HepG2 (cell line): ENCODE results near the gene VSNL1. TPM values are rescaled to one million over a fixed set of nuclear protein-coding genes. Genes with fewer than 3 reads are reported as not detected.

Experiments used
- BHLHE40 ChIP-seq: IDR thresholded peaks from 2 replicates; pipeline ENCODE4 v1.6.1; 2011; ENCODE audit warnings: low read length, improper control_type of control experiment
- EHMT2 ChIP-seq: fragments of 200-600 bp; sonication (generic); IDR thresholded peaks from 2 replicates; pipeline ENCODE4 v1.7.0; 2017; ENCODE audit warnings: antibody characterized with exemption, low read depth, low read length, borderline replicate concordance
- ERF ChIP-seq: IDR thresholded peaks from 2 replicates; pipeline ENCODE4 v1.6.1; 2018; ENCODE audit warnings: missing biosample characterization, missing genetic modification reagents
- FLYWCH1 ChIP-seq: sonication (generic); formaldehyde crosslinking; IDR thresholded peaks from 2 replicates; pipeline ENCODE4 v1.8.1; 2023; ENCODE audit warnings: mild to moderate bottlenecking, missing genetic modification reagents
- LCORL ChIP-seq, 2 experiments: fragments of 450-650 bp in 1 of 2; sonication (generic) in 1 of 2; formaldehyde crosslinking in 1 of 2; IDR thresholded peaks; 2 replicates each; pipeline versions ENCODE4 v1.5.0 to v1.6.1; 2017 to 2020; ENCODE audit warnings: antibody characterized with exemption in 1 of 2, missing genetic modification reagents in 1 of 2
- NCOA2 ChIP-seq: sonication (generic); formaldehyde crosslinking; IDR thresholded peaks from 2 replicates; pipeline ENCODE4 v1.8.0; 2022; ENCODE audit warnings: inconsistent platforms
- NFYC ChIP-seq: IDR thresholded peaks from 2 replicates; pipeline ENCODE4 v1.6.1; 2016; ENCODE audit warnings: missing genetic modification reagents, missing compliant biosample characterization
- PLSCR1 ChIP-seq: sonication (generic); formaldehyde crosslinking; IDR thresholded peaks from 2 replicates; pipeline ENCODE4 v1.5.0; 2020; ENCODE audit warnings: missing genetic modification reagents, mild to moderate bottlenecking, borderline replicate concordance
- POLR2AphosphoS5 ChIP-seq: IDR thresholded peaks from 2 replicates; pipeline ENCODE4 v1.6.1; 2012; ENCODE audit warnings: low read depth, low read length
- RFXAP ChIP-seq: sonication (generic); formaldehyde crosslinking; IDR thresholded peaks from 2 replicates; pipeline ENCODE4 v1.4.0; 2020; ENCODE audit warnings: missing genetic modification reagents, borderline replicate concordance
- THAP7 ChIP-seq: sonication (generic); formaldehyde crosslinking; IDR thresholded peaks from 2 replicates; pipeline ENCODE4 v1.8.1; 2023; ENCODE audit warnings: mild to moderate bottlenecking, missing genetic modification reagents
- ZBTB4 ChIP-seq: sonication (generic); formaldehyde crosslinking; IDR thresholded peaks from 2 replicates; pipeline ENCODE4 v1.4.0; 2020; ENCODE audit warnings: missing genetic modification reagents, mild to moderate bottlenecking, borderline replicate concordance
- ZMAT3 ChIP-seq: sonication (generic); formaldehyde crosslinking; conservative IDR thresholded peaks from 2 replicates; pipeline ENCODE4 v1.7.0; 2021; ENCODE audit warnings: missing genetic modification reagents
- ZNF142 ChIP-seq: sonication (generic); formaldehyde crosslinking; IDR thresholded peaks from 2 replicates; pipeline ENCODE4 v1.4.0; 2020; ENCODE audit warnings: missing genetic modification reagents
- ZNF235 ChIP-seq: sonication (generic); formaldehyde crosslinking; IDR thresholded peaks from 2 replicates; pipeline ENCODE4 v1.8.1; 2023; ENCODE audit warnings: mild to moderate bottlenecking, missing genetic modification reagents, borderline replicate concordance
- ZNF280B ChIP-seq: sonication (generic); formaldehyde crosslinking; IDR thresholded peaks from 2 replicates; pipeline ENCODE4 v1.5.0; 2020; ENCODE audit warnings: missing genetic modification reagents, mild to moderate bottlenecking, borderline replicate concordance
- ZNF556 ChIP-seq: sonication (generic); formaldehyde crosslinking; IDR thresholded peaks from 2 replicates; pipeline ENCODE4 v1.4.0; 2020; ENCODE audit warnings: mild to moderate bottlenecking, missing genetic modification reagents, borderline replicate concordance
- ZNF674 ChIP-seq: sonication (generic); formaldehyde crosslinking; IDR thresholded peaks from 2 replicates; pipeline ENCODE4 v1.5.0; 2020; ENCODE audit warnings: low read depth, mild to moderate bottlenecking, missing genetic modification reagents
- polyA plus RNA-seq, 8 experiments: library from polyadenylated mRNA; depleted of rRNA in 3 of 8; stranded (reverse) in 7 of 8; unstranded in 1 of 8; fragments of >200 nt; fragmentation: Illumina TruSeq in 4 of 8; extraction: Trizol in 4 of 8; gene quantifications; 2 replicates each; pipeline versions ENCODE4 v1.2.1 to v1.2.3, GENCODE V29; 2011 to 2016; ENCODE audit warnings: low read depth in 4 of 8, missing spikeins in 1 of 8, mixed read lengths in 1 of 8; ENCODE audit not compliant: insufficient read depth in 1 of 8
- total RNA-seq, 5 experiments: library from RNA; depleted of rRNA; stranded (reverse); fragments of >200 nt; fragmentation: Illumina TruSeq; extraction: Trizol; gene quantifications; 2 replicates each; pipeline ENCODE4 v1.2.3, GENCODE V29; 2016; ENCODE audit warnings: low read depth in 1 of 5

The VSNL1 gene
- total and polyA plus RNA-seq, 2 of the 13 experiments (the other 11 are each of a cell fraction or from before 2014, with no cell fraction given), result 63.2 to 95.9 TPM

GRCh38 chr2:17578466-17578928, 38.0 kb downstream of the VSNL1 start (continued):
- TF ChIP-seq ZBTB4 (CRISPR knock-in tag), result peak; percentile 69; the same call in 1 of the 2 replicates
- peak; percentile 55; the same call in 1 of the 2 replicates for TF ChIP-seq EHMT2
- no peak for TF ChIP-seq POLR2AphosphoS5
- no peak for TF ChIP-seq BHLHE40
- no peak for TF ChIP-seq LCORL (IDR thresholded peaks at IDR 0.05)
- TF ChIP-seq LCORL (CRISPR knock-in tag; IDR thresholded peaks at IDR 0.05), result peak; percentile 61
- peak; percentile 80; the same call in 1 of the 2 replicates for TF ChIP-seq ERF (CRISPR knock-in tag)
- TF ChIP-seq NFYC, result no peak
- TF ChIP-seq ZNF556, result 0 out of 2 replicates have a peak, but pooled peaks have one; percentile 36
- TF ChIP-seq NCOA2 (CRISPR knock-in tag), result peak; percentile 92
- TF ChIP-seq ZNF142, result no peak
- no peak for TF ChIP-seq PLSCR1 (CRISPR knock-in tag)
- no peak for TF ChIP-seq ZNF280B (CRISPR knock-in tag)
- no peak for TF ChIP-seq THAP7
- no peak for TF ChIP-seq ZMAT3 (CRISPR knock-in tag)
- no peak for TF ChIP-seq ZNF235 (CRISPR knock-in tag)
- TF ChIP-seq FLYWCH1, result no peak
- no peak for TF ChIP-seq ZNF674 (CRISPR knock-in tag)
- no peak for TF ChIP-seq RFXAP (CRISPR knock-in tag)
